Jurkat, Clone E6-1 (cell line): ENCODE results near the gene OSGIN1.

Experiments
- DNase-seq: peaks from one replicate; pipeline ENCODE4 v3.0.0-alpha.2; 2011; ENCODE audit warnings: low read depth, low spot score
- H3K4me3 ChIP-seq: 2 replicates; pipeline ENCODE4 v1.5.1; 2011; ENCODE audit warnings: mild to moderate bottlenecking, low read length, control low read depth, moderate library complexity

Gene OSGIN1

DNA sequence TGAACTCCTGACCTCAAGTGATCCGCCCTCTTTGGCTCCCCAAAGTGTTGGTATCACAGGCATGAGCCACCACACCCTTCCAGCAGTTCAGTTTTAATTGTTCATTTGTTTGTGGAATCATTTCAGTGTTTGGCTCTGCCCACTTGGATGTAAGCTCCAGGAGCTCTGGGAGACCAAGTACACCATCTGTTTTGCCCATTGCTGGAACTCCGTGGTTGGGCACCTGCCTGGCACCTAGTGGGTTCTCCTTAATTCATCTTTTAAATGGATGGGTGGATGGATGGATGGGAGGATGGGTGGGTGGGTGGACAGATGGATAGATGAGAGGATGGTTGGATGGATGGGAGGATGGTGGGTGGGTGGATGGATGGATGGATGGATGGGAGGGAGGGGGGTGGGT is 14.1 kb downstream of the OSGIN1 start:
- no peak for DNase-seq
- H3K4me3 ChIP-seq = no peak overlapping the region

DNA sequence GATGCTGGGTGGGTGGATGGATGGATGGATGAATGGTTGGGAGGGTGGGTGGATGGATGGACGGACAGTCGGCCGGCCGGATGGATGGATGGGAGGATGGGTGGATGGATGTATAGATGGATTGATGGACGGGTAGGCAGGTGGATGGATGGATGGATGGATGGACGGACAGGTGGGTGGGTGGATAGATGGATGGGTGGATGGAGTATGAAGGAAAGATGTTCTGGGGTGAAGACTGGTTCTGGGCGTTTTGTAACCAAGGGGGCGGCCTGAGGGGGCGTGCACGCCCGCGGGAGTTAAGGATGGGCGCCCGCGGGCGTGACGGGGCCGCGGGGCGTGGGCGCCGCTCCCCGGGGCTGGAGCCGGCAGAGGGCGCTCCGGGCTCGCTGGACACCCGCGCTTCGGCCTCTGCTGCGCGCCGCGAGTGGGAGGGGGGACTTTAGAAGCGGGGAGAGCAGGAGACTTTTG is 14.8 kb downstream of the OSGIN1 start, which contains the start of gene NECAB2:
NECAB2 (plus strand) TSS at position 407 of the 468 bp plus-strand sequence. CDS start 405 bp downstream, outside the sequence.
- DNase-seq = no peak

DNA sequence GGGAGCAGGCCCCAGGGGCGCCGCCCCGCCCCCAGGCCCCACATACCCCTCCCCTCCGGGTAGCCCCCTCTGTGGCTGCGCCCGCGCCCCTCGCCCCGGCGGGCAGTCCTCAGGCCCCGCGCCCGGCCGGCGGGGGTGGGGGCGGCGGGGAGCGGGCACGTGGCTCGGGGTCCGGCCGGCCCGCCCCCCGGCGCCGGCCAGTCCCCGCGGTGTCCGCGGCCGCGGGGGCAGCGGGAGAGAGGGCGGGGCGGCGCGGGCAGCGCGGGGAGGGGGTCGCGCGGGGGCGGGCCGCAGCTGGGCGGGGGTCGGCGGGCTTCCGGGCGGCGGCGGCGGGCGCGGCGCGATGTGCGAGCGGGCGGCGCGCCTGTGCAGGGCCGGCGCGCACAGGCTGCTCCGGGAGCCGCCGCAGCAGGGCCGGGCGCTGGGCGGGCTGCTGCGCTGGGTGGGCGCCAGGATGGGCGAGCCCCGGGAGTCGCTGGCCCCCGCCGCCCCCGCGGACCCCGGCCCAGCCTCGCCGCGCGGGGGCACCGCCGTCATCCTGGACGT is 15.3 kb downstream of the OSGIN1 start:
- no peak for DNase-seq
- no peak overlapping the region for H3K4me3 ChIP-seq

More for the DNA sequence above, 14.8 kb downstream of the OSGIN1 start, which contains the start of gene NECAB2:
- H3K4me3 ChIP-seq = no peak within 1 kb of the TSS

DNA sequence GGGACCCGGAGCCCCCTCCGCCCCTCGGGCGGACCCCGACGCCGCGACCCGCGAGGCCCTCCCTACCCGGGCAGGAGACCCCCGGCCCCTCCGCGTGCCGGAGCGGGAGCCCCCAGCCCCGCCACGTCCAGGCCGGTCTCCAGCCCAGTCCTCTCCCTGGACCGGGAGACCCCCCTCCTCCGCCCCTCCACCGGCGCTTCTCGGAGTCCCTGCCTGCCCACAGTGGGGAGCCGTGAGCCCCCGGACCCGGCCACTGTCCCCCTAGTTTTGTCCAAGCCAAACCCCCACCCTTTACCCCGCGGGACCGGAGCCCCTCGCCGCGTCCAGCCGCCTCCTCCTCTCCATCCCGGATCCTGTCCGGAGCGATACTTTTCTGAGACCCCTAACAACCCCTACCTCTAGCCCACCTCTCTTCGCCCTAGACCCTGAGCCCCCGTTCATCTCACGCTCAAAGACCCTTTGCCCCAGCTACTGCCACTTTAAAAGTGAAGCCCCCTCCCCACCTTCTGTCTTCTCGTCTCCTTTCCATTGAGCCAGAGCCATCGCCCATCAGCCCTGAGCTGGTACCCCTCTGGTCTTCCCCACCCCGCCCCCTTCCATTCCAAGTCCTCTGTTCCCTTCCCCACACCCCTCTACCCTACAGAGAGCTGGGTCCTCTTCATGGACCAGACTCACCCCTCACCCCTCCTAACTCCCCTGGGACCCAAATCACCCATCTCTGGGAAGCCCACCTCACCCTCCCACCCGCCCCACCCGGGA is 16.0 kb downstream of the OSGIN1 start:
- H3K4me3 ChIP-seq = no peak overlapping the region
- no peak for DNase-seq

DNA sequence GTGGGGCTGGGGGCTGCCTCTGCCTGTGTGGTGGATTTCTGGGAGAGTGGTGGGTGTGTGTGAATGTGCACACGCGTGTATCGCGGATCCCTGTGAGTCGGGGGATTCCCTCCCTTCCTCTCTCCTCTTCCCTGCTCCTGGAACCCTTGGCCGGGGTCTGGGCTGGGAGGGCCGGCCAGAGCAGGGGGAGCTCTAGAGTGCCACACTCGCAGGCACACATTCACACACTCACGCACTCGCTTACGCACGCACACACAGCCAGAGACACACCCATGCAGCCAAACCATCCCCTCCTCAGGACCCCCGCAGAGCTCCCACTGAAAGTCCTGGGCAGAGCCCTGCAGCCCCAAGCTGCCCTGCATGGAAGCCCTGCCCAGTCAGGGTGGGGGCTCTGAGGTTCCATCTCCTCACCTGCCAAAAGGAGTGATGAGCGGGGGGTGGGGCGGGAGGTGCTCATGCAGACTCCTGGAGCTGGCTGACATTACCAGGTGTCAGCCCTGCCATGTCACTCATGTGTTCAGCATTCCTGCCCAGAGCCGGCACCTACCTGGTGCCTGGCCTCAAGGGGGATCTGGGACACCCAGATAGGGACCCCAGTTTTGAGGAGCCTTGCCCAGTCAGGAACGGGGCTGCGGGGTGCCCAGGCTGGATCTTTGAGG is 16.9 kb downstream of the OSGIN1 start:
- DNase-seq = no peak
- H3K4me3 ChIP-seq = no peak overlapping the region

DNA sequence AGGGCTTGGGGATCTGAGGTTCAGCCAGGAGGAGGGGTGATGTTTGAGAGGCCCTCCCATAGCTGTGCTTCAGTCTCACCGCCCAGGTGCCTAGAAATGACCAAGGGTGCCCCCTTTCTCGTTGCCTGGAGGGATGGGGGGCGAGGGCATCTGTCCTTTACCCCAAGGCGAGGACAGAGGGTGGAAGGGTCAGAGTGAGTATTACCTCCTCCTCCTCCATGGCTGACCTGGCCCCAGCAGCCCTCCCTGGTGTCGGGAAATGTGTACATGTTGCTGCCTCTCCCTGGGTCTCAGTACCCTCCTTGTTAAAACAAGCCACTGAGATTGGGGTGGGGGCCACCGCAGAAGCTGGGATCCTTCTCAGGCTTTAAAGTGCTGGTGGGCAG is 17.4 kb downstream of the OSGIN1 start:
- H3K4me3 ChIP-seq = no peak overlapping the region
- DNase-seq = no peak

DNA sequence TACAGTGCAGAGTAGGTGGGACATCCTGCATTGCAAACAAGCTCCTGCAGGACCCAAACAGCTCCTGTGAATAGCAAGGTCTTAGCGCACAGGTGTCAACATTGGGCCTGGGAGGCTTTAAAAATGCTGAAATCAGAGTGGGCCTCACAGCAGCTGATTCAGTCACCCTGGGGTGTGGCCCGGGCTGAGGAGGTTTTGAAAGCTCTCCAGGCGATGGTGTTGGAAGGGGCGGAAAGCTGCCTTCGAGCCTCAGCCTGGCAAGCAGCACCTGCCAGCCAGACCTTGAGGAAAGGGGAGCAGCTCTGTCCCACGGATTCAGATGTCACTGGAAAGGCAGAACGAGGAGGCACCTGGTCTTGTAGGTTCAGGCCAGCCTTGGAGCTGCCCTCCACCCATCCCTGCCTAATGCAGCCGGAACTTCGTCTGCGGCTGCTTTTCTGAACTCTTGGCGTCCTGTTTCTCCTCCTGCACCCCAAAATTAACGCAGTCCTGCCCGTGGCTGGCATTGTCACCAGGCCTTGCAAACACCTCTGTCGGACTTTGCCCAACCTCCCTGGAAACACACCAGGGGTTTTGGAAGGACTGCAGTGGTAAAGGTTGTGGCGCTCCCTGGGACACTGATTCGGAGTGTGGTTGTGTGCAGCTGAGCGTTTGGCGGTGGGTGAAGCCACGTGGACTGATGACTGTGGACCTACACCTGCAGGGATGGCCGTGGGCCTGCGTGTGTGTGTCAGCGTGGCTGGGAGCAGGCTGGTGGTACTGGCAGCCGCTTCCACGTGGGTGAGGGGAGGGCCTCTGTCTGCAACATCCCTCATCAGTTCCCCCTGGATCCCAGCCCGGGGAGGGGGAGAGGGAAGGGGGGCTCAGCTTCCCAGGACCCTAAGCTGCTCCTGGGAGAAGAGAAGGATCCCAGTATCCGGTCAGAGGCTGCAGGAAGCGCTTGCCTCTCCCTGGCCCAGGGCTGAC is 18.4 kb downstream of the OSGIN1 start:
- H3K4me3 ChIP-seq = no peak overlapping the region
- DNase-seq = no peak

DNA sequence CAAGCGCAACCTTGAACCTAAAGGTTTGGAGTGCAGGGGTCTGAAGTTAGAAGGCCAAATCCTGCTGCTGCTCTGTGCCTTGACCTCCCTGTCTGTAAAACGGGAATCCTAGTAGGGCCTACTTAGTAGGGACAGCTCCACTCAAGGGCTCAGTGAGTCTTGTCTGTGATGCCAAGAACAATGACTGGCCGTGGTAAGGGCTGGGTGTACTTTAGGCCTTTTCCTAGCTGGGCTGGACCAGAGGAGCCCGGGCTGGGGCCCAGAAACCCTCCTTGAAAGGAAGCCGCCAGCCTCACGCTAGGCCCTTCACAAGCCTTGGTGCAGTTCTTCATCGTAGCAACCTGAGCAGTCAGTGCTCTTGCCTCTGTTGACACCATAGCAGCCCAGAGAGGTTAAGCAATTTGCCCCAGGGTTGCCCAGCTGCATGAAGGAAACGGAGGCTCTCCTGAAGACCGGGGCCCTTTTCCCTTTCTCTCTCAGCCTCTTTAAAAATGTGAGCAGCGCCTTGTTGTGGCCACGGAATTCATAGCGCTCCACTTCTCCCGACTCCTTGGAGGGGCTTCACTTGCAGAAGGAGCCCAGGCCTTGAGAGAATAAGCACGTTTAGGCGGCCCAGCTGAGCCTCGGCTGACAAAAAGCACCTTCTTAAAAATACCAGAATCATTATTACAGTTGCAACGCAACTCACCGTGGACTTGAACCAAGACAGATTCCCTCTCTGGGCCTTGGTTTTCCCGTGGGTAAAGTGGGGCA is 19.4 kb downstream of the OSGIN1 start:
- no peak for DNase-seq
- H3K4me3 ChIP-seq = no peak overlapping the region

DNA sequence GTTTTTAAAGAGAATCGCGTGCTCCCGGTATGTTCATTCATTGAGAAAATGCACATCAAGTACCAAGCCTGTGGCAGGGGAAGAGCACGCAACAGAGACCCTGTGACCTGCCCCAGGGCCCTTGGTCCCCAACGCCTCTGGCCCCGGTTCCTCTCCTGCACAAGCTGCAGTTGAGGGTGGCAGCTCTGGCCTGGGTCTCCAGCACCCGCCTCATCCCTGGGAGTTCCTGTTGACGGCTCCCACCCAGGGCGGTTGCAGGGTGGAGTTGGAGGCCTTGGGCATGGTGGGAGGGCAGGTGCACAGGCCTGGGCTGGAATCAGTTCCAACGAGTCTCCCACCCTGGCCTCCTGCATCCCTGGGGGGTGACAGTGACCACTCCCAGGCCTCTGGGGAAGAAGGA is 20.0 kb downstream of the OSGIN1 start:
- H3K4me3 ChIP-seq = no peak overlapping the region
- DNase-seq = no peak

DNA sequence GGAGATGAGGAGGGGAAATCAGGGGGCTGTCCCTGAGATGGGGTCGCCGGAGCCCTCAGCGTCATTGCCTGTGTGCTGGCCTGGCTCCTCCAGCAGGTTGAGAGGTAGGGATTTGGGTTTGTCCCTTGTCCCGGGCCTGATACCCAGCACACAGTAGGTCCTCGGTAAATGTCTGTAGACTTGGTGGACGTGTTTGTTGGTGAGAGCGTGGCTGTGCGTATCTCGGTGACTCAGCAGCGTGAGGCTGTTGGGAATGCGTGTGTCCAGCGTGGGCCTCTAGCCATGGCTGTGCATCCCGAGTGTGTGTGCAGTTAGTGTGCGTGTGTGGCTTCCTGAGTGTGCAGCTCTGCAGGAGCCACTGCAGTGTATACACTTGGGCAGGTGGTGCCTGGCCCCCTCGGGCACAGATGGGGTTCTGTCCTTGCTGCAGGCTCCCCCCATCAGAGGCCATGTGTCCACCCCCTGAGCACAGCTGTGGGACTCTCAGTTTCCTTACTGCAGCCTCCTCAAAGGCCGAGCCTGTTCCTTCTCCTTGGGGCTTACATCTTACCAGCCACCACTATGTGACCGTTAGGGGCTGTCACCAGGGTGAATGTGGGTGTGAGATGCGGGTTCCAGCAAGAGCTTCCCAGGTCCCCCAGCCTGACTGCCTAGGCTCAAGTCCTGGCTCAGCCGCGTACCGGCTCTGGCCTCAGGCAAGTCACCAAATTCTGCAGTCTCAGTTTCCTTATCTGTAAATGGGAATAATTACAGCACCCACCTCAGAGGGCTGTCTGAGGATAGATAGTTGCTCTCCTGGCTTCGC is 20.7 kb downstream of the OSGIN1 start:
- no peak for DNase-seq
- no peak overlapping the region for H3K4me3 ChIP-seq

DNA sequence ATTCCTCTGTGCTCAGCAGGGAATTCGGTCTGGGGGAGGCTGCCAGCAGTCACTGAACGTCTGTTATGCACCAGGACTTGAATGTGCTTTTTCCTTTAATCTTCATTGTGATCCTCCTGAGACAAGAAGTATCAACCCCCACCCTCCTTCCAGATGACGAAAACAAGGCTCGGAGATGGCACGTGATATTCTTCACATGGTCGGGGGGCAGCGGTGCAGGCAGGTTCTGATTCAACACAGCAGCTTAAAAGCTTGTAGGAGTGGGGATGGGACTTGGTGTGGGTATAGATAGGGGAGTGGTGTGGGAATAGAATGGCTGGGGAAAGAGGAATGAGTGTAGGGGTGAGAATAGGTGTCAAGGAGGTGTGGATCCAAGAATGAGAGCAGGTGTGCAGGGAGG is 21.4 kb downstream of the OSGIN1 start:
- H3K4me3 ChIP-seq = no peak overlapping the region
- no peak for DNase-seq

DNA sequence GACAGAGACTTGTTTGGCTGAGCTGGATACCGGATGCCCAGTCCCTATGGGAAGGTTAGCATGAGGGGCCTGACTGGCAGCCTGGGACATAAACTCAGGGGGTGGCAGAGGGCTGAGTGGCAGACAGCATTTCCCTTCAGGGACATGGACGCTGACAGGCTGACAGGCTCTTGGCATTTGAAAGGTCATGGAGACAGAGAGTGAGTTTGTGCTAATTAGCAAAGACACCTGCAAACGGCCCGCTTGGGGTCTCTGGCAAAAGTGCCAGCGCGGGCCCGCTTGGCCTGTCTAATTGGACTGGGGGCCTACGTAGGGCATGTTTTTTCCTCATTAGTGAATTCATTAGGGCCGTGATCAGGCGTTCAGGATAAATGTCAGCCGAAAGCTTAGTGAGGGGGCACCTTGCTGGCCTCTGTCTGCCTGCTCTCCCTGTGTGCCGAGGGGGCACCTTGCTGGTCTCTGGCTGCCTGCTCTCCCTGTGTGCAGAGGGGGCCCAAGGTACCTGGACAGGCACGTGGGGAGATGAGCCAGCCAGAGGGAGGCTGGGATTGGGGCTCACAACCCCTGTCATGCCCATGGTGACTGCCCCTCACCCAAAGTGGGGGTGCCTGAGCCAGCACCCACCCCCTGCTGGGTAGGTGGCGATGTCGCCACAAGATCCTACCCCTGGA is 22.7 kb downstream of the OSGIN1 start:
- no peak overlapping the region for H3K4me3 ChIP-seq
- no peak for DNase-seq

DNA sequence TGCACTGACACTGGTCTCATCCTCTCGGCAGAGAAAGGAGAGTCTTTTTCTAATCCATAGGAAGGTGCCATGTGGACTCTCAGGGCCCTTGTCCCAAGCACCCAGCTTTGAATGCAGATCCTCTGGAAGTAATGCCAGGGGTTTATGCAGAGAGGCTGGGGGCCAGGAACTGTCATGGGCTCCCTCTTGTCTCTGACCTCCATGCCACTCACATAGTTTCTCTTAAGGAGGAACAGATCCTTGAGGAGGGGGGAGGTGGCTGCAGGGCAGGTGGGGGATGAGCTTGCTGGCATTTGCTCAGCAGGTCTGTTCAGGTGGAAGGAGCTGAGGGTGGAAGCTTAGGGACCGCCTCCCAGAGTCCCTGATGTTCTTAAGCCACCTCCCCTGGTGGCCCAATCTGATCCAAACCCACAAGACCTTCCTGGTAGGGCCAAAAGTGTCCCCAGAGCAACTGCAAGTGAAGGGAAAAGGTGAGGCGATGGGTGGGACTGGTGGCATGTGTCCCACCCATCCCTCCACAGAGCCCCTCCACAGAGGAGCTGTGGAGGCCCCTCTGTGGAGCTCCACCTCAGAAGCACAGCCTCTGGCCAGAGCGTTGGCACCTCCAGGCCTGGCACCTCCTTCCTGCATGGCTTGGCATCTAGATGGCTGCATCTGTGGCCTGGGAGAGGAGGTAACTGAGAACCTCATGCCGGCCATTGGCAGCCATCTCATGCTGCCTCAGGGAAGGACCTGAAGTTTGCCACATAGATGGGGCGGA is 24.2 kb downstream of the OSGIN1 start:
- DNase-seq = no peak
- no peak overlapping the region for H3K4me3 ChIP-seq

DNA sequence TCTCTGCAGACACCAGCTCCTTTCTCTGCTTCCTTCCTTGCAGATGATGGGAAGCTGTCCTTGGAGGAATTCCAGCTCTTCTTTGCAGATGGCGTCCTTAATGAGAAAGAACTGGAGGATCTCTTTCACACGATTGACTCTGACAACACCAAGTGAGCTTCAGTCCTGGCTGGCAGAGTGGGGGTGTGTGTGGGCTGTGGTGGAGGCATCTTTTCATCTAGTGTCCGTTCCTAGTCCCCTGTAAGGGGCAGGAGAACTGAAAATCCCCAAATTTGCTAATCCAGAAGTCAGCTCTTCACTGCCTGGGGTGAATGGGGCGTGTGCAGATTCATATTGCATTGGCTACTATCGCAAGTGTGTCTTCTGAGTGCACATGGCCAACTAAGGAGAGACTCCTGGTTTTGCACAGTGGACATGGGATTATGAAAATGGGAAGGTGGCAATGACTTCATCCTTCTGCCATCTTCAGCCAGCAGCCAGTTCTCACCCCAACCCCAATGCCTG is 25.4 kb downstream of the OSGIN1 start:
- H3K4me3 ChIP-seq = no peak overlapping the region
- DNase-seq = no peak

DNA sequence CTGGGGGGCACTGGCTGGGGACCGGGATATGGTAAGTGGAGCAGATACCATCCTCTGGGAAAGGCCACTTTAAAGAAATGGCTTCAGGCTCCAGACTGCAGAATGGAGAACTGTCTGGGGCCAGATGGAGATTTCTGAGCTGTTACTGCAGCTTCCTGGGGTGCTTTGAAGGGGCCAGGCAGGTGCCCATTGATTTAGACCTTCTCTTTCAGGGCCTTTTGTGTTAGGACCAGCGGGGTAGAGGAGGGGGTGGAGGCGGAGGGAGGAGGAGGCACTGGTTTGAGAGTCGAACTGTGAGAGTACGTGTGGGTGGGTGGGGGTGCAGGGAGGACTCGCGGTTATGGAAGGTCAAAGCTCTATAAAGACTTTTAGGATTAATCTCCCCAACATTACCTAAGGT is 26.4 kb downstream of the OSGIN1 start:
- DNase-seq = no peak
- no peak overlapping the region for H3K4me3 ChIP-seq

DNA sequence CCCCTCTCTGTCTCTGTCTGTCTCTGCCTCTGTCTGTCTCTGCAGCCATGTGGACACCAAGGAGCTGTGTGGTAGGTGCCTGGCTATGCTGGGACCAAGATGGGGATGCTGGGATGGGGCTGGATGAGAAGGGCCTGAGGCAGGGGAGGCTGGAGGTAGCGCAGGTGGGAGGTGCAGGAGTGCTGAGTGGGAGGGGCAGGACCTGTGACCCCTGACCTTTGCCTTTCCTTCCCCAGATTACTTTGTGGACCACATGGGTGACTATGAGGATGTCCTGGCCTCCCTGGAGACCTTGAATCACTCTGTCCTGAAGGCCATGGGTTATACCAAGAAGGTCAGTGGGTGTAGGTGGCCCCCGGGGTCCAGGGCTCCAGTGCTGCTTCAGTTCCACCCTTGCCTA is 27.8 kb downstream of the OSGIN1 start:
- DNase-seq = no peak
- no peak overlapping the region for H3K4me3 ChIP-seq
